GDM1 (cell line): ENCODE measurements around the gene CORT.

ENCODE experiments used
- DNase-seq: peaks from one replicate; lab custom pipeline; 2025; lab: John Stamatoyannopoulos, UW

CORT gene

DNA sequence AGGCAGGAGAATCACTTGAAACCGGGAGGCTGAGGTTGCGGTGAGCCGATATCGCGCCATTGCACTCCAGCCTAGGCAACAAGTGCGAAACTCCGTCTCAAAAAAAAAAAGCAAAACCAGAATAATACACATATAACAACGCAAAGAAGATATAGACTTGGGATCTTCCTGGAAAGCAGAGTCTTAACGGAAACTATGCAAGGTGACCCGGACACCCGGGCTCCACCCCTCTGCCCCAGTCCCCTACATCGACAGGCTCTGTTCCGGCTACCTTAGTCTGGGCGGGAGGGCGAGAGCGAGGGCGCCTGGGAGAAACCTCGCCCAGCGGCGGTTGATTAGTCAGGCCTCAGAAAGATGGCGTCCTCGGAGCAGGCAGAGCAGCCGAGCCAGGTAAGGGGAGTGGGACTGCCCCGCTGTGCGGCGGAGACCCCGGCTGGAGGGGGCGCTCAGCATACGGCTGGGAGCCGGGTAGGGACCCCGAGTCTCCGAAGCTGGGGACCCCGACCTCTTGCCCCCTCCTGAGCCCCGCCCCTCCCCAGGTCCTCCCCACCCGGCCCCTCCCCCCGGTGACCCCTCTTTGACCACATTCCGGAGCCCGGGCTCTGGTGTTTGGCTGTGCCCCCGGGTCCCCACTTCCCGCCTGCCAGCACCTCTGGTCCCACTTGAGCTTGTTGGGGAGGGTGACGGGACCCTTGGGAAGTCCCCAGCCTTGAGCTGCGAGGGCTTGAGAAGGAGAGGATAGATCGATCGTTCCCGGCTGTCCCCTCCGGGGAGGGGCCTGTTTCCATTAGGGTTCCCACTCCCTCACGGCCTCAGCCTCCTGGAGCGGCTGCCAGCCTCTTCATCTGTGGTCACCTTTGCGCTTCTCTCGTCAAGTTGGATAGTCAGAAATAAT is 25.0 kb downstream of the CORT start, which contains the start of gene PEX14:
Gene PEX14, plus strand, starts transcription at position 338 of the 895 bp plus-strand sequence. Its CDS starts 17 bp downstream, at position 355.
- DNase-seq = peak; percentile 83

DNA sequence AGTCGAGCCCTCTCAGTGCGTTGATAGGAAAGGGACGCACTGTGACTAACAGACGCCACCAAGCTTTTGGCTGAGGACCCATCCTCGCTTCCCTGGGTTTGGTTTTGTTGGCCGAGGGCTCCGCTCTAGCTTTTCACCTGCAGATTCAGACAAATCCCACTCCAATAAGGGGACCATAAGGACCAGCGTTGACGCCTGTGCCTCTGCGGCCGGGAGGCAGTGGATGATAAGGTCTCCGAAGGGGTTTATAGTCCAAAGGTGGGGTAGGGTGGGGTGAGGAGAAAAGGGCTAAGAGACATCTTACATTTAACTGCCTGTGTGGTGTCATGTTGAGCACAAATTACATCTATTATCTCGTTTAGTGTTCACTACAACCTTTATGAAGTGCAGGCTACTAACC is 25.7 kb downstream of the CORT start:
- no peak for DNase-seq

DNA sequence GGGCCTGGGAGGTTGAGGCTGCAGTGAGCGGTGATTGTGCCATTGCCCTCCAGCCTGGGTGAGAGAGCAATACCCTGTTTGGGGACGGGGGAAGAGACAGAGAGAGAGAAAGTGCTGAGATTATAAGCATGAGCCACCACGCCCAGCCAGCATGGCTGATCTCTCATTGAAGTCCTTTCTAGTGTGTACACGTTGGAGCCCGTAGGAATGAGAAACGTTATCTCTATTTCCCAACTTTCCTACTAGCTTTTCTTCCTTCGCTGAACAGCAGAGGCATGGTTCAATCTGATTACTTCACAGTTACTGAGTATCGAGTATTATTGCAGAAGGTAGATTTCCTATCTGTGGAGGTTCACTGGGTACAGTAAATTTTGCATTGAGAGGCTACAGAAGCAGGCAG is 29.5 kb downstream of the CORT start:
- DNase-seq = no peak

DNA sequence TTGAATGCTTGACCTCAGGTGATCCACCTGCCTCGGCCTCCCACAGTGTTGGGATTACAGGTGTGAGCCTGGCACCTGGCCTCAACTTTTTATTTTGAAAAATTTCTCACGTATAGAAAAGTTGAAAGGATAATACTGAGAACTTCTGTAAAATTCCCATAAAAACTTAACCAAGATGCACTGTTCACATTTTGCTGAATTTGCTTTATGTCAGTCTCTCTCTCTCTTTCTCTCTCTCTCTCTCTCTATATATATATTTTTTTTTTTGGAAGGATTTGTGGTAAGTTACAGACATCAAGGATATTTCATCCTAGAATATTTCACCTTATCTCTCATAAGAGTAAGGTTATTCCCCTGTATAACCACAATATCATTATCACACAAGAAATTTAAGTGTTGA is 30.8 kb downstream of the CORT start:
- DNase-seq = no peak

DNA sequence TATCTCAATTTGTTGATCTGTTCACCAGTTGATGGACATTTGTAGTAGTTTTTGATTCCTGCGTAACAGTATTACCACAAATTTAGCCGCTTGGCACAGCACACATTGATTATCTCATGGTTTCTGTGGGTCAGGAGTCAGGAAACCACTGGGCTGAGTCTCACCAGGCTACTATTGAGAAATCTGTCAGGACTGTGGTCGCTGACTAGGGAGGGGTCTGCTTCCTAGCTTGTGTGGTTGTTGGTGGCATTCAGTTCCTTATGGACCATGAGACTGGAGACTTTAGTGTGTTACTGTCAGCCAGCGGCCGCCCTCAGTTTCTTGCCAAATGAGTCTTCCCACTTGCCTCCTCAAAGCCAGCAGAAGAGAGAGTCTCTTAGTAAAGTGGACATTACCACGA is 34.7 kb downstream of the CORT start:
- no peak for DNase-seq

DNA sequence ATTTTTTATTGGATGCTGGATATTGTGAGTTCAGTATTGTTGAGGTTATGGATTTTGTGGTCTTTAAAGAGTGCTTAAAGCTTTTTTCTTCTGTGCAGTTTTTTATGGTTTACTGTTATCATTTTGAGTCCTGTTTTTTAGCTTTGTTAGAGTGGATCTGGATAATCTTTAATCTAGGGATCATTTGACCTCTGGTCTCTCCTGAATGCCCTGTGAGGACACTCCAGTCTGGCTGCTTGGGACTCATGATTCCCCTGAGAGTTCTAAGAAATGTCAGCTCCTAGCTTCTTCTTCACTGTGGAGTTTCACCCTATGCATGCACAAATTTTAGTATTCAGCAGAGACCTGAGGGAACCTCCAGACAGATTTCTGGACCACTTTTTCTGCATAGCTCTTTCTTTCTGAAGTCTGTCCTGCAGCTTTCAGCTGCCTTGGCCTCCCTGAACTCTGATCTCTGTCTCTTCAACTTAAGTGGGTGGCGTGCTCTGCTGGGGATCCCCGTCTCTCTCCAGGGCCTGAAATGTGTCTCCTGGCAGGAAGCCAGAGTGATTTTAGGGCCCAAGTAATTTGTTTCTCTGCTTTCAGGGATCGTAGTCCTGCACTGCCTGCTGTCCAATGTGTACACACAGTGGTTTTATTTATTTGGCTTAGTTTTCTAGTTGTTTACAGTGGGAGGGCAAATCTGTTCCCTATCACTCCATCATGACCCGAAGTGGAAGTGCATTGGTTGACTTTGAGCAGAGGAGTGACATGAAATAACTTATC is 39.6 kb downstream of the CORT start:
- DNase-seq = no peak

DNA sequence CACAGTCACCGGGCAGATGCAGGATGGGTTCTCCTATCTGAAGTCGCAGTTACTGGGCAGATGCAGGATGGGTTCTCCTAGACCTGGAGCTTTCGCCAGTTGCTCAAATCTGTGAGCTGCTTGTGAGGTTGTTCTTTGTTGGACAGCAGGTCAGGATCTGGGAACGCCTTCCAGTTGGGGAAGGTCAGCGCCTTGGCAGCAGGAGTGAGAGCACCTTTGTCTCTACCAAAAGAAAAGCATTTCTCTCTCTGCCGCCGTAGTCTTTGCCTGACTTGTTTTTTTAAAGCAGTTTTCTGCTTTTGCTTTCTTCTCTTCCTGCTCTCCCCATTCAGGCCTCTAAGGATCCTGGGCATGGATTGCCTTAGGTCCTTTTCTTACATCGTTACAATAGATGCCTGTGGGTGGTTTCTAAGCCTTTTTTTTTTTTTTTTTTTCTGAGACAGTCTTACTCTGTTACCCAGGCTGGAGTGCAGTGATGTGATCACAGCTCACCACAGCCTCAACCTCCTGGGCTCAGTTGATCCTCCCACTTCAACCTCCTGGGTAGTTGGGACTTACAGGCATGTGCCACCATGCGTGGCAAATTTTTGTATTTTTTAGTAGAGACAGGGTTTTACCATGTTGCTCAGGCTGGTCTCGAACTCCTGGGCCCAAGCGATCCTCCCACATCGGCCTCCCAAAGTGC is 40.6 kb downstream of the CORT start:
- no peak for DNase-seq

DNA sequence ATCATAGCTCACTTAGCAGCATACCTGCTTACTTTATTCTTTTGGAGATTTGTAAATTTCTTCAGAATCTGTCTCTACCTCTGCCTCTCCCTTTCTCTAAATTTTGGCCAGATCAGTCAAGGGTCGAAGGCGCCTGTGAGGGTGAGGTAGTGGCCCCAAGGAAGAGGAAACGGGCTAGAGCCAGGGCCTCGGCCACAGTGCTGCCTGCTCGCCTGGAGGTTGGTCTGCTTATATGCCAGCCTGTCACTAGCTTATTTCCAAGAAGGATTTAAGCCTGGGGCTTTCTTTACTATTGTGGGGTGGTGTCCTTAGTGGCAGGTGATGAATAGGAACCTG is 44.6 kb downstream of the CORT start:
- no peak for DNase-seq

DNA sequence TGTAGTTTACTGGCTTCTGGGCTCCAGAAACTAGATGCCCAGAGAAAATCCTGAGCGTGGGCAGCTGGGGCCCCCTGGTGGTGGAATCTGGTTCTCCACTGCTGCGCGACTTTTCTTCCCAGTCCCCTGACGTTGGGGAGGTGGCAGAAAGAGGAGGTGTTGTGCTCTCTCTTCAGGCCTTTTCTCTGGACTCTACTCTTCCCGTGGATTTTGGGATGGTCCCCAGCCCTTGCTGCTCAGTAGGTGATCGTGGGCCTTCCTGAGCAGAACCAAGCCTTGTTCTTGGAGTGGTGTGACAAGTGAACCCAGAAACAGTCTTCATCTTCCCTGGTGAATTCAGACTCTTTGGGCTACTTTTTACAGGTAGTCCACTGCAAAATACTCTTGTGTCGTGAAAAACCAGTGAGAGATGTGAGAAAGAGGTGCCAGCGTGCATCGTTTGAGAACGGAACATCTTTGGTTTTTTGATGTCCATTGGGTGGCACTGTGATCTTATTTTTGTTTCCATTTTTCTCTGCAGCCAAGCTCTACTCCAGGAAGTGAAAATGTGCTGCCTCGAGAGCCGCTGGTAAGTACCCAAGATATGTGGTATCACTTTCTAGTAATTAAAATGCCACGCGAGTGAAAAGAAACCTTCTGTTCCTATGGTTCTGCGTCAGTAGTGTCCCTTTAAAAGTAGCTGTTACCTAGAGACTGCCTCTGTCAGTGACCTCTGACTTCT is 45.1 kb downstream of the CORT start:
- peak; percentile 51 for DNase-seq

DNA sequence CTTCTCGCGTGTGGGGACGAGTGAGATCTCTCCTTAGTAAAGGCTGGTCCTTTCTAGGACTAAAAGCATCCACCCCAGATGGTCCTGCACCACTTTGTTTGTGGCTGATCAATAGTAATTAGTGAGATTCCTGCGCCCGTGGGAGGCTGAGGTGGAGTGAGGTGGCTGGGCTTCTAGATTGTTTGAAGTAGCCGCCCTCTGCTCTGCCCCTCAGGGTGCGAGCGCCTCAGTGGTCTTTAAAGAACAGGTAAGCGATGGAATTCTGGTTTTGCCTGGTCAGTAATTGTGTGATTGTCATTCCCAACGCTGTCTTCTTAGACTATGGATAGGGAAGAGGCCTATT is 45.6 kb downstream of the CORT start:
- no peak for DNase-seq

DNA sequence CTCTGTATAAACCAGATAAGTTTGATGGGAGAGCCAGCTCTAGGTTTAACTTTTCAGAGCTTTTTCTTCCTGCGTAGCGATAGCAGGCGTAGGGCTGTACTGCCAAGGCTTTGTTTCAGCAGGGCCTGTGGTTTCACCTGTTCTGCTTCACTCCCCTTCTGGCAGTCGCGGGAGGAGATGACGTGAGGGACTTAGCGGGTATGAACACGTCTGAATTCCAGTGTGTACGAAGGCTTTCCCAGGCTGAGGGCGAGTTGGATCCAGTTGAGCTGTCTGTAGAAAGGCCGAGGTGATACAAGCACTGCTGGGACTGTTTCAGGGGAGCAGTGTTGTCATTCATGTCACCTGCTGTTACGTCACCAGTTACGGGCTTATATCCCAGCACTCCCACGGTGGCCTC is 46.1 kb downstream of the CORT start:
- no peak for DNase-seq

DNA sequence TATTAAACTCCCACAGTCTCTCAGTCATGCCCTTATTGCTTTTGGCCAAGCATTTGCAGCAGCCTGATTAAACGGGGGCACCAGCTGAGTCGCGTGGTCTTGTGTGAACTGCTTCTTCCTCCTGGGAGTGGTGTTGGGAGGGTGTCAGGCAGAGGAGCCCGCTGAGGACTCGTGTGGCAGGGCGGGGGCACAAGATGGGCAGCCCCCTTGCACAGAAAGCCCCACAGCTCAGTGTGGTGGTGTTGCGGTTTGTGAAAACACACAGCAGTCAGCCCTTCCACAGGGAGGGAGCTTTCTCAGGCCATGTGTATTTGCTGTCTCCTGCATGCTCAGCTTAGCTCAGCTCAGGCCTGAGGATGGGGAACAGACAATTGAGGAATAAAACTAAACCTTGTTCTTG is 47.3 kb downstream of the CORT start:
- DNase-seq = no peak

DNA sequence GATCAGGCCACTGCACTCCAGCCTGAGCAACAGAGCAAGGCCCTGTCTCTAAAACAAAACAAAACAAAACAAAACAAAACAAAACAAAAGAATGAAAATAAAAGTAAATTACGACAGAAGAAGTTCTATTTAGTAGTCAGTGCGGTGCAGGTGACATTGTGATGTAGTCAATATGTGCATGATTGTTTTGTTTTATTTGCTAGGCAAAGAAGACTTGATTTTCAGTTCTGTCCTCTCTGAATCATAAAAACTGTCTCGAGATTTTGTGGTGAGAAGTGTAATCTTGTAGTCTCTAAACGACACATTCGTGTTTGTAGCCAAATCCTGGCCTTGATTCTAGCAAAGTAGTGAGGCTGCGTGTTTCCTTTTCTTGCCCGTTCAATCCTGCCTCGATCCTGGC is 48.4 kb downstream of the CORT start:
- no peak for DNase-seq
